HG03469 (cell line): ENCODE results near the gene SPAG16.

ENCODE experiments used
- ATAC-seq: cut with Tn5 transposase; IDR thresholded peaks from one replicate; pipeline ENCODE4 v1.9.1; 2021; ENCODE audit warnings: mild to moderate bottlenecking, moderate library complexity, moderate number of reproducible peaks; ENCODE audit not compliant: unreplicated experiment

Gene SPAG16

DNA sequence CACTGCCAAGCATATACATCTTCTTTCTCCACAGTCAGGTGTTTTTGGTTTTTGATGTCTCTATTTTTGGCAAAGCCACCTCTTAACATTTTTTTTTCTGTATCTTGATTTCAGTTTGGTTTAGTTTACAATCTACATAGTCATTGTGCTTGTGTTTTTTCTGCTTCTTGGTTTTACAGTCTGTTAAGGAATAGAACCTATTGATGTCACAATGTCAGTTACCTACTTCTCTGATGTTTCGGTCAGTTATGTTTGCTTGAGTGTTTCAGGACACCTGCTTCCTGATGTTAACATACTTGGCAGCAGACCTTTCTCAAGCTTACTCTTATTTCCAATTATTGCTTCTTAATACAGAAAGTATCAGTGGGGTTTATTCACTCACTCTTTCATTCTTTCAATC, 253.3 kb downstream of the SPAG16 start:
- peak; percentile 69 for ATAC-seq

DNA sequence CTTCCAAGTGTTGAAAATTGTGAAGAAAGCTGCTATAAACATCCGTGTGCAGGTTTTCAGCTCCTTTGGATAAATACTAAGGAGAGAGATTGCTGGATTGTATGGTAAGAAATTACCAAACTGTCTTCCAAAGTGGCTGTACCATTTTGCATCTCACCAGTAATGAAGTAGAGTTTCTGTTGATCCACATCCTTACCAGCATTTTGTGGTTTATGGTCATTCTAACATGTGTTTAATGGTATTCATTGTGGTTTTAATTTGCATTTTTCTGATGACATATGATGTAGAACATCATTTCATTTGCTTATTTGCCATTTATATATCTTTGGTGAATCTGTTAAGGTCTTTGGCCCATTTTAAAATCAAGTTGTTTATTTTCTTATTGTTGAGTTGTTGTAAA, 260.7 kb downstream of the SPAG16 start:
- ATAC-seq = no peak

DNA sequence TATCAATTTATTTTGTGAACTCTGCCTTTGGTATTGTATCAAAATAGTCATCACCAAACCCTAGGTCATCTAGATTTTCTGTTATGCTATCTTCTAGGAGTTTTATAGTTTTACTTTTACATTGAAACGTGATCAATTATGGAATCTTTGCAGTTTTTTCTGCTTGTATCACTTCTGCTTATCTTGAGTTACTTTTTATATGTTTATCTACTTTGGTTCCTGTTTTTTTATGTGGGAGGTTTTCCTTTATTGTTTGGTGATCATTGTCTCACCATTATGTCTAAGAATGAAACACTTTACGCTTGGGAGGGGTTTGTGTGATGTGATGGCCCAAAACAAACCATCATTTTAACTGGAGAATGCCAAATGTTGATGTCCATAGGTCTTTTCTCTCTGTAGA, 261.2 kb downstream of the SPAG16 start:
- ATAC-seq = no peak

DNA sequence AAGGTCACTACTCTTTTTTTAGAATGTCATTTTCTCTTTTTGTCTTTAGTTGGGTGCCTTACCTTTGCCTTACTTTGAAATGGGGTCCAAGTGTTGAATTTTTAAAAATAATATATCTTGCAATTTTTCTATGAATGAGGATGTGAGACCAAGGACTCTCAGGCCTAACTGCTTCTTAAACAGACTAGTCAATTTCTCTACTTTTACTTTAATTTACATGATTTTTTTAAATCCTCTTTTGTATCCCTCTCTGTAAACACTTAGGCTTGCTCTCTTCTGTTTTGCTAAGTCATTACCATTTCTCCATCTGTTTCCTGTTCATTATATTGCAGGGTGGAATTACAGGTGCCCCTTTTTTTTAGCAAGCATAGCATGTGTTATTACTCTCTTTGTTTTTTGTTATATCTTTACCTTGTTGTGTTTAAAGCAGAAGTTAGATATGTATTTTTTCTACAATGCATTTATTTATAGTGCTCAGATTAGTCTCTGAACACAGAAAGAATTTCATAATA, 261.8 kb downstream of the SPAG16 start:
- no peak for ATAC-seq

DNA sequence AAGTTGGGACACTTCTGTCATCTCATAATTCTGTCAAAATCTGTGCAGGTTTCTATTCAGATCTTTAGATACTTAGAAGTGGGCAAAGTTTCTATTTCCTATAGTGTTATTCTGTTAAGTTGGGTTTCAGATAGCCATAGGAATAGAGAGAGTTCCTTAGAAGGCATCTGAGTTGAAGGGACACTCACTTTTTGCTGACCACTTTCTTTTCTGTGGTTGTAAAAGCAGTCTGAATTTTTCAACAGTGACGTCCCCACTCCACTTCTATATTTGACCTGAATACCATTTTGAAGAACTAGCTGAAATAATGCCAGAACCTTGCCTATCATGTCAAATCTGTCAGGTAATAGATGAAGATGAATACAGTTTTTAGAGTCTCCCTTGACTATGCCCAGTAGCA, 267.3 kb downstream of the SPAG16 start:
- ATAC-seq = no peak

DNA sequence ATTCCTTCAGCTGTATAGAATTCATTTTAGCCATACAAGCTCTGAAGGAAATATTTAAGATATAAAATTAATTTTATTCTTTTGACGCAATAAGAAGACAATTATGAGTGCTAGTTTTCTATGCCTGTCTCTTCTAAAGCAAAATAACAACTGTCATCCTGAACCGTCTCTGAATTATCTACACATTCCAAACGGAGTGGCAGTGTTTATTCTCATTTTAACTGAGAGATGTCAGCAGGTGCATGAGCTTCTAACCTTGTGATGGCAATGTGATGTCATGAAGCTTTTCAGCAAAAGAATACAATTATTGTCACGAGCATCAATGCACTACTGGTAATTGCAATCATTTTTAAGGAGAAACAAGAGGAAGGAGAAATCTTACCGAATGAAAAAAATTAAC, 274.8 kb downstream of the SPAG16 start:
- no peak for ATAC-seq

DNA sequence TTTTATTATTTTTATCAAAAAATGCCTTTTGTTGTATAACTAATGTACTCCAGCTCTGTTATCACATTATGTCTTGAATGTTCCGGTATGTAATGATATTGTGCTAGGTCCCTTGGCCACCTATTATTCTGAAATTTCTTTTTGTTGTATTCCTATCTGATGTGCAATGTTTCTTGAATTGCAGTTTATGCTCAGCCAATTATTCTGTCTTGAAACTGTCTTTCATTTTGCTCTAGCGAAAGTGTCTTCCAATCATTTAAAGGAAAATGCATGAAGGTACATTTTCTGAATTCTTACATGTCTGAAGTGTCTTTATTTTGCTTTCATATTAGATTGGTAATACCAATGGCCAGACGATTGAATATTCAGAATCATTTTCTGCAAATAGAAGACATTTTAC, 277.5 kb downstream of the SPAG16 start:
- ATAC-seq = no peak

DNA sequence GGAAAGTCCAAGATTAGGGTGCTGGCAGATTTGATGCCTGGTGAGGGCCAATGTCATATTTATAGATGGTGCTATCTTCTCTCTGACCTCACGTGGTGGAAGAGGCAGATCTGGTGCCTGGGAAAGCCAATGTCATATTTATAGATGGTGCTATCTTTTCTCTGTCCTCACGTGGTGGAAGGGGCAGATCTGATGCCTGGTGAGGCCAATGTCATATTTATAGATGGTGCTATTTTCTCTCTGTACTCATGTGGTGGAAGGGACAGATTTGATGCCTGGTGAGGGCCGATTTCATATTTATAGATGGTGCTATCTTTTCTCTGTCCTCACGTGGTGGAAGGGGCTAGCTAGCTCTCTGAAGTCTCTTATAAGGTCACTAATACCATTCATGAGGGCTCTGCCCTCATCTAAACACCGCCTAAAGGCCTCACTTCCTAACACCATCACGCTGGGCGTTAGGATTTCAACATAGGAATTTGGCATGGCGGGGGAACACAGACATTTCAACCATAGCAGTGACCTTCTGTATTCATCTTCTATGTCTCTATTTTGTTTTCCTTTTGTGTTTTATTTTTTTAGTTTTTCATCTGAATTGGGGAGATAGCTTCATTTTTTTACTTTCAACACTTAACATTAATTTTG, 278.4 kb downstream of the SPAG16 start:
- ATAC-seq = no peak

DNA sequence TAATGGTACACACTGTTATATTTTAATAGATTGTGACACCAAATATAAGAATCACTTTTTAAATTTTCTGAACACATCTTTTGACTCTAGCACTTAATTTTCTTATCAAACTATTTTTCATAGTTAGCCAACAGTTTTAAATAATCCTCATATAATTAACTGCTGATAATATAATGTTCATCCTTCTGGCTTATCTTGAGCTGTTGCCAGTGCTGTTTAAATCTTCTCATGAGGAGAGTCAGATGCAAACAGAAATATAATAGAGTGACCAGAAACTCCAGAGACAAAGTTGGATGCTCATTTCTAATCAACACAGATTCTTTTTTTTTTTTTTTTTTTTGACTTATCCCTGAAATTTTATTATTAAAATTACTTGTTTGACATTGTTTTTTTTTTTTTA, 282.6 kb downstream of the SPAG16 start:
- ATAC-seq = no peak

DNA sequence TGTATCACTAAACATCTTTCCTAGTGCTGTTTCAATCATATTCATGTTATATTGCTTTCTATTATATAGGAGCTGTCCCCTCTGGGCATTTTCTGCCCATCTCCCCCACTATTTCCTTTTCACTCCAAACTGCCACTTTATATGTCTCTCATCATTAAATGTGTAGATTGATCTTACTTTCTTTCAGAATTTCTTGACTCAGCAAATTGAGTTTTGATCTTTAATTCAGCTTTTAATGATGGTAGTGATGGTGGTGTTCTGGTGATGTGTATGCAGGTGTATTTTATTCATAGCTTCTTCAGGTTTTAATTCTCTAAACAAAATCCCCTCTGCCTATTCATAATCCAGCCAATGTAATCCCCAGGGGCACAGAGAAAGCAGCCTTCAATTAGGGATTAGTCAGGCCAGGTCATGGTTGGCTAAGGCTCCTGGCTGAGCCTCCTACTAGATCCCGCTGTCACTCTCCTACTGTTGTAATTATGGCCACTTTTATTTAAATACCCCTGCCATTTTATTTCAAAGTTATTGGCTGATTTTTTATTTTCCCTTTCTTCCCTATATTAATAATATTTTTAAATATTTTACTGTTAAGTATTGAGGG, 325.4 kb downstream of the SPAG16 start:
- ATAC-seq = no peak

DNA sequence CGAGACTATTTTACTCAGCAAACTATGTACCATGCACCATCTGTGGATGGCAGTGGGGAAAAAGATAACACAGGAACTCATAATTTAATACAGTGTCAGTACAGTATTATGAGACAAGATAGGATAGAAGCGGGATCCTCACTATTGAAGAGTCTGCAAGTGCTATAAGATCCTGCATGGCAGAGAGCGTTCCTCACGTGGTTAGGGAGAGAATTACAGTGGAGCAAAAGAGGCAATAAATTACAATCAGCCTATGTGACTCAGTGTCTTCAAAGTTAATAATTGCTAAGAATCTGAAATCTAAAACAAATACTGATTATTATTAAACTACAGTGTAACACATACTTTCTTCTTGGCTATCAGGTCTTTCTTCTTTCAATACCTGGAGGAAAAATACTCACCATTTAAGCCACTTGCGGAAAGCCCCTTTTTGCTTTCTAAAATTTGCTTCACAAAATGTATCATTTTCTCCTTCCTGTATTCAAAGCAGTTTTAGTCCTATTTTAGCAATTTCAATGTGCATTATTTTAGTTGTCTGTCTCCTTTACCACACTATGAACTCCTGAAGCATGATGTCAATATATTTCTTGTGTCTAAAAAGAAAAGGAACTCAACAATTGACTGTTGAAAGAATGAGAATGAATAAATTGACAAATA, 342.9 kb downstream of the SPAG16 start:
- peak; percentile 55 for ATAC-seq

DNA sequence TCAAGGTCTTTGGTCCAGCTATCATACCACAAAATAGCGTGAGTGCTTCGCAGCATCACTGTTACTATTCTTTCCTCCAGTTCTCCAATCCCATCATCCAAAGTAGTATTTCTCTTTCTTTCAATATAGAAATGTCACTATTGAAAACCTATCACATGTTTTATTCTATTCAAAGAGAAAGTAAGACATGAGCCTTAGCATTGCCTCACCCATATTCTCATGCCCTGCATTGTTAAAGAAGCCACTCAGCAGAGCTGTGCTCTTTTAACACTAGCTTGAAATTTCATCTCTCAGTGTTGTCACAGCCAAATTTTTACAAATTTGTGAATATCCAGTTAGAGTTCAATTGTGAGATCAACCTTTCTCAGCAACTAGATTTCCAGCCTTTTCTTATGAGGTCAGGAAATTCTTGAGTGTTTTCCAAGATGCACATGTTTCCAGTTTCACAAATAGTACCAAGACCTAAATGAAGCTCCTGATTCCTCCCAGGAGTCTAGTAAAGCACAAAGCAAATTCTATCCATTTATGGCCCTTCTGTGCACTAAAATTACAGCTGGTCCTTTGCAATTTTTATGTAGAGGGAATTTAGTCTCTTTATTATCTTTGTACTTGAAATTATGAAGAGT, 343.7 kb downstream of the SPAG16 start:
- ATAC-seq = peak; percentile 27

DNA sequence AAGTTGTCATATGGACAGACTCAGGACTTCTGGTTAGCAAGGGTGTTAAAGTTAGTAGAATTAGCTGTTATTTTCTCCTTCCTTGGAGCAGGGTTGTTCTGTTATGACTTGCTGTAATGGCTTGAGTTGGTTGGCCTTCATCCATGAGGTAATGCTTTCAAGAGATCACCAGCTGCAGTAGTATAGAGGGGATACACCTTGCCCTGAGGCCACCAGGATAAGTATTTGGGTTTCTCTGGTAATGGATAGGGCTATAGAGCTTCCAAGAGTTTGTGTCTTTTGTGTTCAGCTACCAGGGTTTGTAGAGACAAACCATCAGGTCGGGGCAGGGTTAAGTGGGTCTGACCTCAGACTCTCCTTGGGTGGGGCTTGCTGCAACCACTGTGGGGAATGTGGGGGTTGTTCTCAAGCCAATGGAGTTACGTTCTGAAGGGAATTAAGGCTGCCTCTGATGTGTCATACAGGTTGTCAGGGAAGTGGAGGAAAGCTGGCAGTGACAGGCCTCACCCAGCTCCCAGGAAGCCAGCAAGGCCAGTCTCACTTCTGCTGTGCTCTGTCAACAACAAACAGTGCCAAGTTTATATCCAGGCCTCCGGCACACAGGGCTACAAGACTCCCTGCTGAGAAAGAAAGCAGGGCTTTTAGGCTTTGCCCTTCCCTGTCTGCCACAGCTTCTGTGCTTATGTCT, 356.6 kb downstream of the SPAG16 start:
- ATAC-seq = no peak

DNA sequence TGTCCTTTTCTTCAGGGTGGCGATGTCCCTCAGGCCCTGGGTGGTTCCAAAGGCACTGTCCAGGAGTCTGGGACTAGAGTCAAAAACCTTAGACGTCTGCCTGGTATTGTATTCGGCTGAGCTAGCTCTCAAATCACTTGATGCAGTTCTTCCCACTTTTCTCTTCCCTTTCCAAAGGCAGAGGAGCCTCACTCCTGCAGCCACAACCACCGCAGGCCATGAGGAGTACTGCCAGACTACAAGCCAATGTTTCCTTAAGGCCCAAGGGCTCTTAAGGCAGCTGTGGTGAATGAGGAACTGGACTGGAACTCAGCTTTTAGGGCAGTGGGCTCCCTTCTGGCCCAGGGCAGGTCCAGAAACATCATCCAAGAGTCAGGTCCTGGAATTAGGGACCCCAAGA, 360.7 kb downstream of the SPAG16 start:
- no peak for ATAC-seq

DNA sequence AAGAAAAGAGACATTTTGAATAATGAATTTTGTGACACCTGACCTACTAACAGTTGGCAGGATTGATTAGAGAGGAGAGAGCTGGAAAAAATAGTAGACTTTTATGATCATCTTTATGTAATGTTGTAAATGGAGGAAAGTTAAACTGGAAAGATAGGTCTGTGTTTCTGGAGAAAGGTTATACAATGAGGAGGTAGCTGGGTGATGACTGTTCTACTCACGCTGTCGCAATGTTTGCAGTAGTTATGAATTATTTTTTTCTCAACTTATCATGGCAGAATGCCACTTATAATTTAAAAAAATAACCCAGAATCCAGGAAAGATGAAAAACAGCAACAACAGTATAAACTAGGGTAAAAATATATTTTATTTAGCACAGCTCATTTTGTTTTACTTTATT, 364.9 kb downstream of the SPAG16 start:
- ATAC-seq = no peak

DNA sequence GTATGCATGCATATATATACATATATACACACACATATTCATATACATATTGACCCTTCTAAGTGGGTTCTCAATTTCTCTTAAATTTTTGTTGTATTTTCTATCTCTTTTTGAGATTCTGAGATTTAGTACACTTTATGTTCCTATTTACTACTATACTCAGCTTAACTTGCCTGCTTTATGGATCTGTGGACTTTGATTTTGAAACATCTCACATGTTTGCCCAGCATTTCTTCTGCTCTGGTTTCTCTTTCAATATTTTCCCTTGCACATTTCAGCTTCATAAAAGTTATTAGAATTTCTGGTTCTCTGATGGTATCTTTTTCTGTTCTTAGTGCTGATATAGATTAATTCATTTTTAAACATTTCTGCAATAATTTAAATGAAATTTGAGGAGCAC, 380.6 kb downstream of the SPAG16 start:
- no peak for ATAC-seq

DNA sequence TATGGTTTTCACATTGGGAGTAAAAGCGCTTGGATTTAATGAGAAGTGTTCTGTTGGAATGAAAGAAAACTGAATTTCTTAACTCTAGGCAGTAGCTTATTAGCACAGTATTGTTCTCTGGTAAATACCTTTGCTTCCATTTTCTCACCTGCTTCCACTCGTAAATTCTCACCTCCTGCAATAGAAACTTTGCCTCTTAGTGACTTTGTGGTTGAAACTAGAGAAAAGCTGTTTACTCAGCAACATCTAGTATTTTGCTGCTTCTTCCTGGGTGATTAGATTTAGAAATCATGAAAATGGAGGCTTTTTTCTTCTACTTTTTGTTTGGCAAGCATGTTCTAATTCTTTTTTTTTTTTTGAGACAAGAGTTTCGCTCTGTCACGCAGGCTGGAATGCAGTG, 385.4 kb downstream of the SPAG16 start:
- no peak for ATAC-seq

DNA sequence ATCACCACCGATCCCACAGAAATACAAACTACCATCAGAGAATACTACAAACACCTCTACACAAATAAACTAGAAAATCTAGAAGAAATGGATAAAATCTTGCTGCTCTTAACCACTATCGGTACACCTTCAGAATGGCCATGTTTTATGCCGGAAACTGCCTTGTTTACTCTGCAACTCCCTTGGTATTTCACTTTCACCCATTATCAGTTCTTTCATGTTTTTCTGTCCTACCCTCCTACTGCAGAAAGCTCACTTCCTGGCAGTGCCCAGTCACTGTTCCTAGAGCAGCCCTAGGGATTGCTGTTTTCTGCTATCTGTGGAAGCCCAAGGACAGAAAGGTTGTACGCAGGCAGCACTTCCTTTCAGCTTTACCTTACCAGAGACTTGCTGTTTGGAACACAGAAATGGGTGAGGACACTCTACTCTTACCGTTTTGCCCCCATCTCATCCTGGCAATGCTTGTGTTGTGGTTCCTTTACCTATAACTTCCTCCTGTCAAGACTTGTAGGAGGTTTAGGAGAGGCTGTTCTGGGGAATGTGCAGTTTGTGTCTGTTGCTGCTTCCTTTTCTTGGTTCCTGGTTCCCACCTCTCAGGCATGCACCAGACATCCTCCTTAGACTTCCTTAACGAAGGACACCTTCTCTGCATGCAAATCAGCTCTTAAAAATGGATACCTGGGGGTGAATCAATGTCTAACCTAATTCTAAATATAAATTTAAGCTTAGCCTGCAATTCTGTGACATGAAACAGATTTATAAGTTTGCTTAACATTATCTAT, 394.4 kb downstream of the SPAG16 start:
- no peak for ATAC-seq

DNA sequence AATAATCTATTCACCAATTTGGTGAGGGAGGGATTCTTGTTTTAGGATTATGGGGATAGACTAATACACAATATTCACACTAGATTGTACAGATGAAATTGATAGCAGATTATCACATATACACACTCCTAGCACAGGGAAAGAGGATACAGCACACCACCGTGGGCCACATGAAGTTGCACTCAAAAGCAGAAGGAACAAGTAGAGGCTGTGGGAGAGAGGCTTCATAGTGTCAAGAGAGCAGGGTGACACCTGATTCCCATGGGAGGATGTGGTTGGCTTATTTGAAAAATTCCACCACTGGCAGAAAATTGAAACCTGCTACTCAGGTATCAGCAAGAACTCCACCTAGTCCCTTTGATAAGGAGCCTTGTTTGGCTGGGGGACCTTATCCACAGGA, 395.6 kb downstream of the SPAG16 start:
- no peak for ATAC-seq

DNA sequence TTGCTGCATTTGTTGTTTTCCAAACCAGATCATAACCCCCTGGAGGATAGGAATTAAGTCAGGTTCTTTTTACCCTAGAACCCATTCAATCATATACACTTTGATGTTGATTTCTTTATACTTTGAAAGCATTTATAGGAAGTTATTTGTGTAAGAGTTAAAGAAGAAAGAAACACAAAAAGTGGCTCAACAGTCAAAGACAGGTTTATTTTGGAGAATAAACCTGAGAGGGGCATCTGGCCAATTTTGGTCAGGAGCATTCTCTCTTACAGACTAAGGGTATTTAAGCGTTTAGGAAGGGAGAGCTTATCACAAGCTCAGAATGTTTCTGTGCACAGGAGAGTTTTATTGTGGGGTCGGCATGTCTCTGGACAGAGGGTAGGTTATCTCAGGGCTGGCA, 398.0 kb downstream of the SPAG16 start:
- no peak for ATAC-seq

DNA sequence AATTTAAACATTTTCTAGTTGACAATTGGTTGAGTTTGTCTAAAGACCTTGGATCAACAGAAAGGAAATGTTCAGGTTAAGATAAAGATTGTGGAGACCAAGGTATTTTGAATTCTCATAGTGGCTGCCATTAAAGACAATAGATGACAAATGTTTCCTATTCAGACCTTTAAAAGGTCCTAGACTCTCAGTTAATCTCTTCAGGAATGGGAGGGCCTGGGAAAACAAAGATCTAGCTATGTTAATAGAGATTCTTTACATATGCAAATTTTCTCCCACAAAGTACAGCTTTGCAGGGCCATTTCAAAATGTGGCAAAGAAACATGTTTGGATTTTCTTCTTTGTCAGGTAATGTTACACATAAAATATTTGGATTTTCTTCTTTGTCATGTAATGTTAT, 403.9 kb downstream of the SPAG16 start:
- no peak for ATAC-seq
